ENCODE measurements around the gene LYSMD4.

Gene LYSMD4

GRCh38 chr15:99731336-99732123, 1.7 kb downstream of the LYSMD4 start:
- DNase-seq (ENCODE audit: low spot score), result no peak

- peak; percentile 30 for DNase-seq (ENCODE audit: low spot score)
Observed at GRCh38 chr15:99729920-99730319, 3.3 kb downstream of the LYSMD4 start.

- DNase-seq (ENCODE audit: low spot score), result no peak
Observed at GRCh38 chr15:99729327-99729726, 3.9 kb downstream of the LYSMD4 start.

GRCh38 chr15:99728916-99729315, 4.3 kb downstream of the LYSMD4 start:
- DNase-seq (ENCODE audit: low spot score), result no peak

GRCh38 chr15:99727733-99728132, 5.5 kb downstream of the LYSMD4 start:
- DNase-seq (ENCODE audit: low spot score), result no peak

GRCh38 chr15:99727330-99727729, 5.9 kb downstream of the LYSMD4 start:
- DNase-seq (ENCODE audit: low spot score), result no peak

GRCh38 chr15:99726333-99726732, 6.9 kb downstream of the LYSMD4 start:
- DNase-seq (ENCODE audit: low spot score), result no peak

- DNase-seq (ENCODE audit: low spot score), result no peak
Observed at GRCh38 chr15:99722406-99722805, 10.8 kb downstream of the LYSMD4 start.

GRCh38 chr15:99721896-99722295, 11.3 kb downstream of the LYSMD4 start:
- DNase-seq (ENCODE audit: low spot score), result no peak

- no peak for DNase-seq (ENCODE audit: low spot score)
Observed at GRCh38 chr15:99721104-99721778, 12.0 kb downstream of the LYSMD4 start.

- no peak for DNase-seq (ENCODE audit: low spot score)
Observed at GRCh38 chr15:99720533-99720932, 12.7 kb downstream of the LYSMD4 start.

GRCh38 chr15:99719096-99719541, 14.1 kb downstream of the LYSMD4 start:
- DNase-seq (ENCODE audit: low spot score), result no peak

GRCh38 chr15:99718421-99718820, 14.8 kb downstream of the LYSMD4 start:
- no peak for DNase-seq (ENCODE audit: low spot score)

GRCh38 chr15:99717161-99718009, 15.9 kb downstream of the LYSMD4 start:
- no peak for DNase-seq (ENCODE audit: low spot score)

GRCh38 chr15:99716540-99717095, 16.6 kb downstream of the LYSMD4 start:
- no peak for DNase-seq (ENCODE audit: low spot score)

GRCh38 chr15:99712415-99712814, 20.8 kb downstream of the LYSMD4 start:
- DNase-seq (ENCODE audit: low spot score), result no peak

GRCh38 chr15:99711625-99712024, 21.6 kb downstream of the LYSMD4 start:
- DNase-seq (ENCODE audit: low spot score), result no peak

GRCh38 chr15:99709243-99709986, 23.8 kb downstream of the LYSMD4 start:
- no peak for DNase-seq (ENCODE audit: low spot score)

- DNase-seq (ENCODE audit: low spot score), result peak; percentile 83
Observed at GRCh38 chr15:99708563-99708962, 24.7 kb downstream of the LYSMD4 start.

- no peak for DNase-seq (ENCODE audit: low spot score)
Observed at GRCh38 chr15:99707473-99708270, 25.6 kb downstream of the LYSMD4 start.
